Inferior parietal cortex (tissue), 1 donor: ENCODE measurements around the gene DHX57.
"Not testable (repeated sequence)": the region's sequence is repeated elsewhere in the genome, so short reads cannot be mapped to it uniquely, and the experiment has no call there.

ENCODE experiments used
- DNase-seq: peaks from one replicate; pipeline ENCODE4 v3.0.0-alpha.2; 2016; ENCODE audit errors: extremely low spot score

Gene DHX57

GRCh38 chr2:38794235-38794946 is 81.3 kb downstream of the DHX57 start:
- DNase-seq, result no peak

GRCh38 chr2:38793511-38793910 is 82.2 kb downstream of the DHX57 start:
- no peak for DNase-seq

- DNase-seq, result no peak
Observed at GRCh38 chr2:38792751-38793150, 83.0 kb downstream of the DHX57 start.

GRCh38 chr2:38792321-38792720 is 83.4 kb downstream of the DHX57 start:
- DNase-seq, result not testable (repeated sequence)

- no peak for DNase-seq
Observed at GRCh38 chr2:38791744-38792143, 84.0 kb downstream of the DHX57 start.

- no peak for DNase-seq
Observed at GRCh38 chr2:38789691-38790090, 86.0 kb downstream of the DHX57 start.

- no peak for DNase-seq
Observed at GRCh38 chr2:38788306-38788705, 87.4 kb downstream of the DHX57 start.

- DNase-seq, result no peak
Observed at GRCh38 chr2:38783586-38783985, 92.1 kb downstream of the DHX57 start.

- no peak for DNase-seq
Observed at GRCh38 chr2:38778687-38779082, 97.0 kb downstream of the DHX57 start.

- no peak for DNase-seq
Observed at GRCh38 chr2:38776531-38776930, 99.2 kb downstream of the DHX57 start.

- DNase-seq, result no peak
Observed at GRCh38 chr2:38775921-38776225, 99.9 kb downstream of the DHX57 start.

- DNase-seq, result no peak
Observed at GRCh38 chr2:38775097-38775920, 100.4 kb downstream of the DHX57 start.

GRCh38 chr2:38771632-38772031 is 104.1 kb downstream of the DHX57 start:
- no peak for DNase-seq

GRCh38 chr2:38765551-38765950 is 110.2 kb downstream of the DHX57 start:
- DNase-seq, result no peak

- no peak for DNase-seq
Observed at GRCh38 chr2:38765149-38765548, 110.6 kb downstream of the DHX57 start.

GRCh38 chr2:38763728-38764127 is 112.0 kb downstream of the DHX57 start:
- DNase-seq, result no peak

- DNase-seq, result no peak
Observed at GRCh38 chr2:38763228-38763627, 112.5 kb downstream of the DHX57 start.

GRCh38 chr2:38755891-38756290 is 119.8 kb downstream of the DHX57 start:
- DNase-seq, result not testable (repeated sequence)

GRCh38 chr2:38754506-38754905 is 121.2 kb downstream of the DHX57 start:
- DNase-seq, result no peak

- no peak for DNase-seq
Observed at GRCh38 chr2:38754049-38754448, 121.7 kb downstream of the DHX57 start.

GRCh38 chr2:38751596-38752410 is 123.9 kb downstream of the DHX57 start:
- DNase-seq, result no peak

- peak; percentile 99 for DNase-seq
Observed at GRCh38 chr2:38750891-38751595, 124.7 kb downstream of the DHX57 start, which contains the start of gene SRSF7. Gene SRSF7, minus strand, starts transcription at chr2:38751361. Its CDS starts 105 bp downstream, at chr2:38751256.
